Superior temporal gyrus (tissue), 1 donor: Measurements from ENCODE around the gene RAPGEF4.
"Not testable (repeated sequence)": the region's sequence is repeated elsewhere in the genome, so short reads cannot be mapped to it uniquely, and the experiment has no call there.

Source experiments
- DNase-seq: peaks from one replicate; pipeline ENCODE4 v3.0.0-alpha.2; 2016; ENCODE audit errors: extremely low spot score

Gene RAPGEF4

DNA sequence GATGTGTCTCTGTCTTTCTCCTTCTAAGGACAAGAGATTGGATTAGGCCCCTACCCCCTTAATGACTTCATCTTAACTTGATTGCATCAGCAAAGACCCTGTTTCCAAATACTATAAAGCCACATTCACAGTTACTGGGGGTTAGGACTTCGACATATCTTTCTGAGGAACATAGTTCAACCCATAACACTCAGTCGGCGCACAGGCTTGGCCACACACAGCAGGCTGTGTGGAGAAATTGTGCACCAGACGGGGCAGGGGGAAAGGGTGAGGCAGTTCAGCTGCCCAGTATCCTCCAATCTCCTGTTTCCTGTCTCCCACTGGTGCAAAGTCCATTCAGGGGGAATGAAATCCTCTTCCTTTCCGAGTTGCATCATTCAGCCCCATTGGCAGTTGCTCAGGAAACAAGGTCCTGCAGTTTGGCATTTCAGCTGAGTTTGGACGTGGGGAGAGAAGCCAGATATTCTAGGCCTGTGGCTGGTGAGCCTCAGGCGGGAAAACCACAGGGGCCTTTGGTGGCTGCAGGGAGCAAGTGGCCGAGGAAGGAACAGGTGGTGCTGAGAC lies 9.4 kb upstream of the RAPGEF4 start:
- DNase-seq, result no peak

DNA sequence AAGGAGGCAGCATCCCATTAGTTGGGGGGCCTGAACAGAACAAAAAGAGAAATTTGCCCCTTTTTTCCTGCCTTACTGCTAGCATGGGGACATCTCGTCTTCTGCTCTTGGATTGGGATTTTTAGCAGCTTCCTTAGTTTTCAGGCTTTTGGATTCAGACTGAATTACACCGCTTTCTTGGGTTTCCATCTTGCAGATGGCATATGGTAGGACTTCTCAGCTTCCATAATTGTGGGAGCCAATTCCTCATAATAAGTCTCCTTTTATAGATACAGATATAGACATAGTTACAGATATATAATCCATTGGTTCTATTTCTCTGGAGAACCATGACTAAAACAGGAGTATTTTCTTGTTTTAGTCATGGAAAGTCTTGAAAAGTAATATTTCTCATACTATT lies 5.2 kb upstream of the RAPGEF4 start:
- peak; percentile 30 for DNase-seq

DNA sequence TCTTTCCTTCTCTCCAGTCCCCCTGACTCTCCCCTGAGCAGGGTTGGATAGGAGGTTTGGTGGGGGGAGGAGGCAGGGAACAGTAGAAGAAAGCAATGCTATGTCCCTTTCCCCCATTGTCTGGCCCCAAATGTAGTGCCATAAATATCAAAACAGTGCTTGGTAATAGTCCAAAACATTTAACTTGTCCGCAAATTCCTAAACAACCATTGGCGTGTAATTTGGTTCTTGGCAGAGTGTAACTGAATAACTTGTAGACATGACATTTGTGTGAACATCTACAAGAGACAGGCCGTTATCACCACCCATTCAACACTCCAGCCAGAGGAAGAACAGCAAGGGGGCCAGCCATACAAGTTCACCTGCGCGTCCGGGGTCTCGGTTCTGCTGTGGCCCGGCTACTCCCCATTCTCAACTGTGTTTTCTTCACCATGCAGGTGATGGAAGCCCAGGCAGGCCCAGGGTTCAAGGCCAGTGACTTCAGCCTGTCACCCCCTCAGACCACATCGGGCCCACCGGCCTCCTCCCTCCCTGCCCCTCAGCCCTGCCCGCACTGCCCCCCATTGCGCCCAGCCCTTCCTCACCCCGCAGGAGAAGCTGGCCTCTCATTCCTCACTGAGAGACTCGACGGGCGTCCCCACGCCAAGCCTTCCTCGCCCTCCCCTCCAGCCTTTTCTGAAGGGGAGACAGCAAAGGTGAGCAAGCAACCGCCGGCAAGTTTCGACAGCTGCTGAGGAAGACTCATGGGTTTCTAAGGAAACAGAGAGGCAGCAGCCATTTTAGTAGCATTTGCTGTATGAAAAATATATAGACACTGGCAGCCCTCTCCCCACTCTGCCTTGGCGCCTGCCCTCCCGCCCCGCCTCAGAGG lies 699 bp upstream of the RAPGEF4 start:
- DNase-seq, result no peak

DNA sequence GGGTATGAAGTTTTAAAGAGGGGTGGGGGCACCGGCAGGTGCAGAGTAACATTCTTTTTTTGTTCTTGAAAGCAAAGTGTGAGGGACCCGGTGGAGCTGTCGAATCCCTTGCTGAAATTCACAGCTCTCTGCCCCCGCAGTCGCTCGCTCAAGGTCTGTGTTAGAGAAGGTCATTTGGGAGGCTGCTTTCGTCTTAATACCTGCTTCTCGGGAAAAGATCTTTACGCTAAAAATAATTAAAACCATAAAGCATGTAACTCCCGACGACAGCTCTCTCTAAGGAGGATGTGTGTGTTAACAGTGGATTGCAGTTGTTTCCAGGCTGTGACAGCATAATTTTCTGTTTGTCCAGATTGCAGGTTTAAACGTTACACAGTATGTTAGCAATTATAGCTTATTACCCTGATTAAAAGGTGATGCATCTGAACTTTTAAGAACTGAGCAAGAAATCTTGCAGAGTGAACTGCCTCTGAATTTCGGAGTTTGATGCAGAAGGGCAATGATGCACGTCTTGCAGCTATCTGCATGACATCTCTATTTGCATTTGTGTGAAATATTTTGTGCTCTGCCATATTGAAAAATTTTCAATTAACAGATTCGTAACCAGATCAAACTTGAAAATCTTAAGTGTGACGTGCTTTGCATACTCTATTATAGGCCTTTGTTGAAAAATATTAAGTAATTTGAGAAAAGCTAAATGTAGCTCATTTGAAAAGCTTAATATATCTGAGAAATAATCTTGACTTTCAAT lies 954 bp downstream of the RAPGEF4 start:
- DNase-seq, result peak; percentile 42

DNA sequence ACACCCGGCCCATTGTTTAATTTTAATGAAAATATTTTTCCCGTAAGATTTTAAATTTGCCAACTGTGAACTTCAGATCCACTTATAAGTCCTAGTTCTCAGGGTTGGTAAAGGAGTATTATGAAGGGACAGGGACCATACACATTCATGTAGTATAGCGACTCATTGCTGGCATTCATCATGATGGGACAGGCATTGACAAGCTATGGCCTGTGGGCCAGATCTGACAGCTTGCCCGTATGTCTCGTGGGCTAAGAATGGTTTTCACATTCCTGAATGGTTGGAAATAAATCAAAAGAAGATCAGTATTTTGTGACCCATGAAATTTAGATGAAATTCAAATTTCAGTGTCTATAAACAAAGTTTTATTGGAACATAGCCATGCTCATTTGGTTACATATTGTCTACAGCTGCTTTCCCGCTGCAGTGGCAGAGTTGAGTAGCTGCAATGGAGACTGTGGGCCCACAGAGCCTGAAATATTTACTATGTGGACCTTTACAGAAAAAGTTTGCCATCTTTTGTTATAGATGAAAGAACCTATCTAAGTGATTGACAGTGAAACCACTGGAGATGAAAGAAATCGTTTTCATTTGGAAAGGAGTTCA lies 4.1 kb downstream of the RAPGEF4 start:
- no peak for DNase-seq

DNA sequence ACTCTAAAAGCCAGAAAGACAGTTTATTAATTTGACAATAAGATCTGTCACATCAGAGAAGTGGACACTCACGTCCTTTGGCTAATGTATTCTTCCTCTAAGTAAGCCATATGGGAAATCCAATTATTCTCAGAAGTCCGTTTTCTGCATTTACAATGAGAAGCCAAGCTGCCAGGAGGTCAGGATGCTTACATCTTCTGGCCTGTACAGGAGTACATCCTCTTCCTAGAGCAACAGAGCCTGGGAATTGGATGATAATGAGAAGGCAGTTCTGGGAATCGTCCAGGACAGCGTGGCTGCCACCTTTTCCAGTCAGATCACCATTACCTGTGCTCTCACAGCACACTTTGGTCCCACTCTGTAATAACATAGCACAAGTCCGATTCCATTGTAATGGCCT lies 5.2 kb downstream of the RAPGEF4 start:
- no peak for DNase-seq

DNA sequence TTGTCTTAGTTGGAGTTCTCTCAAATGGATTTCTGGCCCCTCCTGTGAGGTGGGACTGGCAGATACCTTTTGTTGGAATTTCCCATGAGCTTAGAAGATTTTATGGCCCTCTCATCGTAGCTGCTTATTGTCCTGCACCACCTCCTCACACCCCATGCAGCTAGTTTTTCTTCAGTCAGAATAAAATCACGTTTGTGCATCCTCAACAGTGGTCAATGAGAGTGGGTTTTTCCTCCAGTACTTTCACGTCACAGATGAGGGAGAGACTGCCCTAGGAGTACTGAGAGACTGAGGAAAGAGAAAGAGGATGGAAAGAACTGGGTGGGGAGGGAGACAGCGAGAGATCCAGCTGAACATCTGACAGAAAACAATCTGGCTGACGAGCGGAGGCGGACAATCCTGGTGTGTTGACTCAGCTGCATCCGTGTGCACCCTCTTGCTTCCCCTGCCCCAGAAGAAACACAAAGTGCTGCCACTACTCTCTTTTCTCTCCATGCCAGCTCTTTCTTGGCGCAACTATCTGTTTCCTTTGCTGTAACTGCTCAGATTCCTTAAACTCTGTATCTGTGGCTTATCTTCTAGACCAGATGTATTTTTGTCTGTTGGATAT lies 7.4 kb downstream of the RAPGEF4 start:
- no peak for DNase-seq

DNA sequence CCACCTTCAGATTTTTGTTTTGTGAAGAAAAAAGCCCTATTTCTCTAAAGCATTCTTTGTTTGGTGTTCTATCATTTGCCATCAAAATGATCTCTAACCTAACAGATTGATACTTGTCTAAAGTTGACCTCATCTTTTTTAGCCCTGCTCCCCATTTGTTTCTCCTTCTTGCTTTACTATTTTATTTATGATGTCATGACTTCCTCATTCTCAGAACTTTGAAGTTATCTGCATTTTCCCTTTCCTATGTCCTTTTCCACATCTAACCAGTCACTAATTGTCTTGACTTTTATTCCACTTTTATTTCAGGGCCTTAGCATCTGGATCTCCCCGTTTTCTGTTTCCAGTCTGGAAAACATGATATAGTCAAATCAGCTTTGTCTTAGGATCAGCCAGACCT lies 8.3 kb downstream of the RAPGEF4 start:
- no peak for DNase-seq

DNA sequence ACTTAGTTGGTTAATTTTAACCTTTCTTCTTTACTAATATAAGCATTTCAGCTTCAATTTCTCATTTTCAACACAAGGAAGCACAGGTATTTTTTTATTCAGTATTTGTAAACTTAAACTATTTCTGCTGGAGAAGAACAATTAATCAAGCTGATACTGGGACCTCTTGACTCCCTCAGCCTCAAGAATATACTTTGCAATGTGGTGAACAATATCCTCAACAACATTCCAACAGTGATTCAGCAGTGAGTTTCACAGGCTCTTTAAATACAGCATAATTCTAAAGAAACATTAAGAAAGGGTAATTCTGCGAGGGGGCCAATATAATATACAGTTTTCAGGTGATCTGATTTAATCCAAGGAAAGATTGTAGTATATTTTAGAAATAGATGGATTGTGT lies 10.0 kb downstream of the RAPGEF4 start:
- DNase-seq, result no peak

DNA sequence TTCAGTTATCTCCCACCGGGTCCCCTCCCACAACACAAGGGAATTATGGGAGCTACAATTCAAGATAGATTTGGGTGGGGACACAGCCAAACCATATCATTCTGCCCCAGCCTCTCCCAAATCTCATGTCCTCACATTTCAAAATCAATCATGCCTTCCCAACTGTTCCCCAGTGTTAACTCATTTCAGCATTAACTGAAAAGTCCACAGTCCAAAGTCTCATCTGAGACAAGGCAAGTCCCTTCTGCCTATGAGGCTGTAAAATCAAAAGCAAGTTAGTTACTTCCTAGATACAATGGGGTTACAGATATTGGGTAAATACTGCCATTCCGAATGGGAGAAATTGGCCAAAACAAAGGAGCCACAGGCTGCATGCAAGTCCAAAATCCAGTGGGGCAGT lies 12.9 kb downstream of the RAPGEF4 start:
- DNase-seq, result not testable (repeated sequence)

DNA sequence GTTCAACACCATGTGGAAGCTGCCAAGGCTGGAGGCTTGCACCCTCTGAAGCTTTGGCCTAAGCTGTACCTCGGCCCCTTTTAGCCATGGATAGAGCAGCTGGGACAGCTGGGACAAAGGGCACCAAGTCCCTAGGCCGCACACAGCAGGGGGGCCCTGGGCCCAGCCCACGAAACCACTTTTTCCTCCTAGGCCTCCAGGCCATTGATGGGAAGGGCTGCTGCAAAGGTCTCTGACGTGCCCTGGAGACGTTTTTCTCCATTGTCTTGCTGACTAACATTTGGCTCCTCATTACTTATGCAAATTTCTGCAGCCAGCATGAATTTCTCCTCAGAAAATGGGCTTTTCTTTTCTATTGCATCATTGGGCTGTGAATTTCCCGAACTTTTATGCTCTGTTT lies 13.7 kb downstream of the RAPGEF4 start:
- no peak for DNase-seq

DNA sequence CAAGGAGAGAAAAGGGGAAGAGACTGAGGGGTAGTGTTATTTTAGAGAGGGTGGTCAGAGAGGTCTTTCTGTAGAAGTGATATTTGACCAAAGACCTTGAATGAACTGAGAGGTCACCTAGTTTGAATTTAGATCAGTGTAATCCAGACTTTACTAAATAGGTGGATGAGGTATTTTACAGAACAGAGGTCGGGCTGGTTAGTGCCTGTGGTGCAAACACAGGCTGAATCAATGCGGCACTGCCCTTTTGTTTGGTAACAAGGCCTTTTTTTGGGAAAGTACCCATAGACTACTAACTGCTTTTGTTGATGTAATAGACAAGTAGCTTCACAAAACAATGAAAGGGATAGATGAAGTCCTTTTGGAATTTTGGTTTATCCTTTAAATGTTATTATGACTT lies 15.9 kb downstream of the RAPGEF4 start:
- no peak for DNase-seq

DNA sequence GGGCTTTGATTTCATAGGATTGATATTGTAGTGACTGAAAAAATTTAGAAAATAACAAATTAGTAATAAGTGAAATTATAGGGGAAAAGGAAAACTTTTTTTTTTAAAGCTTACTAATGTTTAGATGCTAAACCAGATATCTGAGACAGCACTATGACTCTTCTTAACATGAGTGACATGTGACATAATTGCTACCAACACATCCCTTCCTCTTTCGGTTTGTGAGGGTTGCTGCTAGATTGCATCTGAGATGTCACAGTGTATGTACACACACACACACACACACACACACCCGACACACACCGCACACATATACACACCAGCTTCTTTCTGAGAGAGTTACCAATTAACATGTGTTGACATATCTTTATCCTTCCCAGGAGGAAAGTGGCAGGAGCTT lies 18.0 kb downstream of the RAPGEF4 start:
- DNase-seq, result no peak

DNA sequence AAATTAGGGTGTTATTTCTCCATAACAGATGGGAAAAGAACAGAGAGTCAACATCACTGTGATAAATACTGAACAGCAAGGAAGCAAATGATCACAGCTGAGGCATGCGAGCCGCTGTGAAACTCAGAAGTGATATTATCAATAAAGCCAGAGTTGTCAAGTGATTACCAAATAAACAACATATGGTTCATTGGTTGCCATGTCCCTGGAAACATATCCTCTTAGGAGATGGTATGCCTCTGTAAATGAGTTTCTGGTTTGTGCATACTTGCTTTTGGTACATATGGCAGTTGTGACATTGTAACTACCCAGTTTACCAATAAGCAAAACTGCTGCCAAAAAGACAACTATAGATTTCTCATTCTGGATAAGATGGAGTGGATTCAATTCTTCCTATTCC lies 23.8 kb downstream of the RAPGEF4 start:
- no peak for DNase-seq

DNA sequence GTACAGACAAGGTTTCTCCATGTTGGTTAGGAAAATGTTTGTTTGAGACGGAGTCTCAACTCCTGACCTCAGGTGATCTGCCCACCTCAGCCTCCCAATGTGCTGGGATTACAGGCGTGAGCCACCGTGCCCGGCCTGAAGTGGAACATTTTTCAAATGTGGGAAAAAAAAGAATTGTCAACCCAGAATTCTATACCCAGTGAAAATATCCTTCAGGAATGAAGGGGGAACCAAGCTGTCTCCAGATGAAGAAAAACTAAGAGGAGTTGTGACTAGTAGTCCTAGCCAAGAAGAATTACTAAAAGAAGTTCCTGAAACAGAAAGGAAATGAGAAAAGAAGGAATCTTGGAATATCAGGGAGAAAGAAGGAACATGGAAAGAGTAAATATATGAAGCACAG lies 25.7 kb downstream of the RAPGEF4 start:
- no peak for DNase-seq

DNA sequence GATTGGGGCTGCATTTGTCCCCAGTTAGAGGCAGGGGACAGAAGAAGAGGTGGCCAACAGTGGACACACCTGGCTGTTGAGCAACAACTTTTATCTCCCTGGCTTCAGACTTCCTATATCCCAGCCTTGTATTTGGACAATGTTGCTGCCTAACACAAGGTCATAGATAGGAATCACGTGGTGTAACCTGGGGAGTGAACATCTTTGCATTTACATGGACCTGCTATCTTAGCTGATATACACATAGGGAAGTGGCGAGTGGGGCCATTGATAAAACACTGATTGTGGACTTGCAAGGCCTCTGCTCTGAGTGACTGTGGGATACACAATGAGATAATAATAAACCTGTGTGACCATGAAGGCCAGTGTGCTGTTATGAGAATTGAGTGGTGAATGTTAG lies 26.9 kb downstream of the RAPGEF4 start:
- no peak for DNase-seq

DNA sequence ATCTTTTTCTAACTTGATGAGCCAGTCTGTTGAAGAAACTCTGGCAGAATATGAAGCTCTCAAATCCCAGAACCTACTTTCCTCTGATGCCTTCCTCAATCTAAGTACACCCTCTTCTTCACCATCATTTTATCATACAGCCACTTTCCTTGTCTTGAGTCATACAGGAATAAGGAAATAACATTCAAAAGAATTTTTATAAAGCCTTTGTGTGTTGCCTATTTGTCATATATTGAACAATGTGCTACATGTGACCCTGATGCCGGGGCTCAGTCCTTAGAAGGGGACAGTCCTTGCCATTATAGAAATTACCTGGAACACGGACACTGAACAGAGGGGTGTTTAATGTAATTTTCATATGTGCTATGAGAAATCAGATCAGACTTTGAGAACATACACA lies 27.4 kb downstream of the RAPGEF4 start:
- no peak for DNase-seq

DNA sequence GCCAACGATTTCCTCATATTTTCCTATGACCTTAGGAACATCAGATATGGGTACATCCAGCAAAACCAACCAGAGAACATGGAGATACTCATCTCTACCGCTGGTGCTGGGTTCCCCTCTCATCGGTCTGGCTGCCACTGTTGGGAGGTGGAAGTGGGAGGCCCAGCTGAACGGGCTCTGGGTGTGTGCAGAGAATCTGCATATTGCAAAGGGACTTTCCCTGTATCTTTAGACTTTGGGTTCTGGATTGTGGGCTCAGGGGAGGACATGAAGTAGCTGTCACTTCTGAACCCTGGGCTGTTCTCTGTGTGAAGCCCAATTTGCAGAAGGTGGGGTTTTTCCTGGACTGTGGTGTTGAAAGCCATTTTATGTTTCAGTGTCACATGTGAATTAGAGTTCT lies 30.0 kb downstream of the RAPGEF4 start:
- DNase-seq, result no peak

DNA sequence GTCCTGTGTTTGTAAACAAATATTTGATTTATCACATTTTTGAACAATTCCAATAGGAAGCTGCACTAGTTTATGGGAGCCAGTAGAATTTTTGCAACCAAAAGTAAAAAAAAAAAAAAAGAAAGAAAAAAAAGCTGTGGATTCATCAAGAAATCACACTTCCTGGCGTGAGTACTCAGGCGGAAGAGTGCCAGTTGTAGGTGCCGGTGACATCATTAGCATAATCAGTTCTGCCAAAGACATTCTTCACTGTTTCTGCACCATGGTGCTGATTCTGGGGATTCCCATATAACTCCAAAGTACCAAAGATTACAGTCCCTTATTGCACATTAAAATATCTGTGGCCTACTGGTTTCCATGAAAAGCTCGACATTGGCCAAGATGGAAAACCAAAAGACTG lies 32.8 kb downstream of the RAPGEF4 start:
- DNase-seq, result peak; percentile 44

DNA sequence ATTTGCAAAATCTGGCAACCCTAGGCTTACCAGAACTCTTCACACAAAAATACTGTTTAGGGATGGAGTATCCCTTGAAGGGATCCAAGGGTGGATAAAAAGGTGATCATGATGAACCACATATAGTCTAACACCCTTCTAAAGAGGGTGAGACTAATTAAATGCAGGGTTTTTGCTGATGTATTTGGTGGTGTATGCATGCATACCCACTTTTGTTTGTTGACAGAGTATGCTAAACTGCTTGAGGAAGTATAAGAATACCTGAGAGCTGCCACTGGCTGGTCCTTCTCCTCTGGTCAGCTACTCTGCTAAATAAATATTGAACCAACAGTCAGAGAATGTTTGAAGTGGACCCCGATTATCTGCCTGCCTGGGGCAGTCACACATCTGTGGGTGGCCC lies 34.2 kb downstream of the RAPGEF4 start:
- no peak for DNase-seq

DNA sequence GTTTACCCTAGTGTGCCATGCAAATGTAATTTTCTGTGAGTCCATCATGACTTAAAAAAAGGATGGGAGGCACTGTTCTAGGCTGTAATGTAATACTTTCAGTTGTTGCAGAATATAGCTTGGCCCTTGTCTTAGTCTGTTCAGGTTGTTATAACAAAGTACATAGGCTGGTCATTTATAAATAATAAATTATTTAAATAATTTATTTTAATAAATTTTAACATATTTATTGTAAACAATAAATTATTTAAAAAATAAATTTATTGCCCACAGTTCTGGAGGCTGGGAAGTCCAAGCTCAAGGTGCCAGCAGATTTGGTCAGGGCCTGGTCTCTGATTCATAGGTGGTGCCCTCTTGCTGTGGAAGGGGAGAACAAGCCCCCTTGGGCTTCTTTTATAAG lies 35.2 kb downstream of the RAPGEF4 start:
- no peak for DNase-seq

DNA sequence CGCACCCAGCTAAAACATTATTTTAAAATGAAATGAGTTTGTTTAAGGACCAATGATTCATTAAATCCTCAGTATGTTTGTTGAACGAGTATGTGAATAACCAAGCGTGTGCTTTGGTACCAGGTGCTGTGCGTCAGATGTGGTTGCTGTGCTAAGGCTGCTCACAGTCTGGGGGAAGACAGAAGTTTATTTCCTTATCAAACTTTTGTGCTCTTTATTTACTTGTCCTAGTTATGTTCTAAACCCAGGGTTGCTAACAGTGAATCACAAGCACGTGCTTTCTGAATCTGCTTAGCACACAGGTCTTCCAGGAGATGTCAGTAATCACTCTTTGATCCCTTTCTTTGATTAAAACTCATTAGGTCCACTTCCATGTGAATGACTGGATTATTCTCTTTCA lies 37.0 kb downstream of the RAPGEF4 start:
- no peak for DNase-seq
